OCI-LY7 (cell line): Measurements from ENCODE around the gene EXD2.

ENCODE experiments used
- CTCF ChIP-seq: fragments of 200-600 bp; sonication (generic); conservative IDR thresholded peaks from 2 replicates; pipeline ENCODE4 v1.5.1; 2014; ENCODE audit warnings: mild to moderate bottlenecking, antibody characterized with exemption, low read length, moderate library complexity, mixed read lengths
- EZH2phosphoT487 ChIP-seq: fragments of 200-600 bp; sonication (generic); IDR thresholded peaks from 2 replicates; pipeline ENCODE4 v1.6.1; 2018; ENCODE audit warnings: low read depth, borderline replicate concordance, mild to moderate bottlenecking, mixed run types, antibody characterized with exemption, low read length, moderate library complexity, mixed read lengths

- TF ChIP-seq CTCF (no peak), EZH2phosphoT487 (no peak)
Measured at GRCh38 chr14:69260190-69260860, 69.0 kb downstream of the EXD2 start.
